Dermis blood vessel endothelial cell (primary cell): ENCODE data around the gene PNPLA6. TPM values are rescaled to one million over a fixed set of nuclear protein-coding genes. Genes with fewer than 3 reads are reported as not detected.

Experiments used
- DNase-seq: peaks from one replicate; pipeline ENCODE4 v3.0.0; 2010
- total RNA-seq: library from RNA; depleted of rRNA; stranded (reverse); fragments of >200 nt; gene quantifications from 2 replicates; pipeline ENCODE4 v1.2.3, GENCODE V29; 2014

PNPLA6 gene
- total RNA-seq: 107 and 192 TPM in 2 replicates

DNA sequence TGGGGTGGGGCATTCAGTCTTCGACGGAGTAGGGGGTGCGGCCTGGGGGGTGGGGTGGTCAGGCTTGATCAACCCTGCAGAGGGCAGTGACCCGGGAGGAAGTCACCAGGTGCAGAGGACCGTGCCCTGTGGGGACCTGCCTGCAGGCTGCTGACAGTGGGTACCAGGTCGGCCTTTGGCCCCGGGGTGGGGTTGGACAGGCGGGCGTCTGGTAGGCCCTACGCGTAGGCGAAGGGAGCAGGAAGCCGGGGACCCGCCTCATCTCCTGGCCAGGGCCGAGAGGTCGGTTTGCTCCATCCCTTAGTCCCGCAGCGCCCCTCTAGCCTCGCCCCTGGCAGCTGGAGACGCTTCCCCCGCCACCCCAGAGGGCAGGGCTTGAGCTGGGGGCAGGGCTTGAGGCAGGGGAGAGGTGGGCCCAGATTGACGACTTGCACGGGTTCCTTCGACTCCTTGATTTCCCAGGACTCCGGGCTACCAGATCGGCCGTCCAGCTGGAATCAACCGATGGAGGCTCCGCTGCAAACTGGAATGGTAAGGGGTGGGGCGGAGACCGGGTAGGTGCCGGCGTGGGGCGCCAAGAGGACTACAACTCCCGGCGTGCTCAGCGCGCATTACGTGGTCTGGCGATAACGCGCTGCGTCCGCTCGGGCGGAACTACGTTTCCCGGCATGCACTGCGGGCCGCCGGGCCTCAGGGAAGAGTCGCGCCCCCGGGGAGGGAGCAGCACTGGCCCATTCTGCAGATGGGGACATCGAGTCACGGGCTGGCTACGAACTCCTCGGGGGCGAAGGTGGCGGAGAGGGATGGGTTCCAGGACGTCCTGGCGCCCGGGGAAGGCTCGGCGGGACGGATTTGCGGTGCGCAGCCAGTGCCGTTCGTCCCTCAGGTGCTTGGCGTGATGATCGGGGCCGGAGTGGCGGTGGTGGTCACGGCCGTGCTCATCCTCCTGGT lies at the start of gene PNPLA6:
Gene PNPLA6, plus strand, starts transcription at position 671 of the 951 bp plus-strand sequence. Its CDS starts 72 bp downstream, at position 743.
- peak; percentile 97 for DNase-seq

DNA sequence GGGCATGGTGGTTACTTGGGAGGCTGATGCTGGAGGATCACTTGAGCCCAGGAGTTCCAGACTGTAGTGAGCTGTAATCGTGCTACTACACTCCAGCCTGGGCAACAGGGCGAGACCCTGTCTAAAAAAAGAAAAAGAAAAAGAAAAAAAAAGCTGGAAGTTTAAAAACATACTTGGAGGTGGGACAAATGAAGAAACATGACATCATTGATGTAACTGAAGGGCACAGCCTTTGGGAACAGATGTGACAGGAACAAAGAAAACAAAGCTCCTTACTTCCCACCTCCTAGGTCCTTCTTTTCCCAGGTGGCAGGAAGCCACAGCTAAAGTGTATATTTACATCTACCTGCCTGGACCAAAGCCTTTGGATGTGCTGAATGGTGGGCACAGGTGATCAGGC lies 48.6 kb upstream of the PNPLA6 start:
- no peak for DNase-seq

- DNase-seq: peak; percentile 93
Measured at GRCh38 chr19:7488736-7489353, 46.7 kb upstream of the PNPLA6 start, which contains the start of gene PEX11G. PEX11G (minus strand) TSS chr19:7489035; CDS start chr19:7489010, 25 bp downstream.

- DNase-seq: no peak
Measured at GRCh38 chr19:7489609-7490044, 45.9 kb upstream of the PNPLA6 start.

DNA sequence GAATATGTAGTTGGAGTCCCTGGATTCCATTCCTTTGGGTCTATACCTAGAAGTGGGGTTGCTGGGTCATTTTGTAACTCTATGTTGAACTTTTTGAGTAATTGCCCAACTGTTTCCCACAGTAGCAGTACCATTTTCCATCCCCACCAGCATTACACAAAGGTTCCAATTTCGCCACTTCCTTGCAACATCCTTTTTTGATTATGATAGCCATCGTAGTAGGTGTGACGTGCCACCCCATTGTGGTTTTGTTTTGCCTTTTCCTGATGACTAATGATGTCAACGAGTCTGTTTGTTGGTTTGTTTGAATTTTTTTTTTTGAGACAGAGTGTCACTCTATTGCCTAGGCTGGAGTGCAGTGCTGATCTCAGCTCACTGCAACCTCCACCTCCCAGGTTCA lies 43.4 kb upstream of the PNPLA6 start:
- DNase-seq: peak; percentile 94

GRCh38 chr19:7492558-7492957 lies 43.0 kb upstream of the PNPLA6 start:
- peak; percentile 74 for DNase-seq

DNA sequence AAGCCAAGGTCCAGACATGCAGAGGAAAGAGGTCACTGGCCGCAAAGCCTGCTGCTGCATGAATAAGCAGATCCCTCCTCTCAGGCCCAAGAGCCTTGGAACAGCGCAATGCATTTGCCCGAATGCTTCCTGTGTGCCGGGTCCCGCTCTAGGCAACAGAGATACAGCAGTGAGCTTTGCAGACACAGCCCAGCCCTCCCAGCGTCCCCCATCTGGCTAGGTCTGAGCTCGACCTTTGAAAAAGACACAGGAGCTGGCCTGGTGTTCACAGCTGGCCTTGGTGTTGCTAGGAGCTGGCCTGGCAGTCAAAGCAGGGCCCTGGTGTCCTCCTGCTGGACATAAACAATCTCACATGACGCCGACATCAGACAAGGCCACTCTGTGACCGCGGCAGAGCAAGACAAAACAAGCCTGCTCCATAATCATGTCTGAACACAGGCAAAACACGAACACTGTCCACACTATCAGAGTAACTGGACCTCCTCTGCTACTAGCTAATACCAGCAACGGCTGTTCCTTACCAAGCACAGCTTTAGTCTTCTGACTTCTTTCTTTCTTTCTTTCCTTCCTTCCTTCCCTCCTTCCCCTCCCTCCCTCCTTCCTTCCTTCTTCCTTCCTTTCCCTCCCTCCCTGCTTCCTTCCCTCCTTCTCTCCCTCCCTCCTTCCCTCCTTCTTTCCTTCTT lies 41.0 kb upstream of the PNPLA6 start:
- peak; percentile 53 for DNase-seq

- DNase-seq: peak; percentile 57
Measured at GRCh38 chr19:7497292-7497691, 38.2 kb upstream of the PNPLA6 start.

DNA sequence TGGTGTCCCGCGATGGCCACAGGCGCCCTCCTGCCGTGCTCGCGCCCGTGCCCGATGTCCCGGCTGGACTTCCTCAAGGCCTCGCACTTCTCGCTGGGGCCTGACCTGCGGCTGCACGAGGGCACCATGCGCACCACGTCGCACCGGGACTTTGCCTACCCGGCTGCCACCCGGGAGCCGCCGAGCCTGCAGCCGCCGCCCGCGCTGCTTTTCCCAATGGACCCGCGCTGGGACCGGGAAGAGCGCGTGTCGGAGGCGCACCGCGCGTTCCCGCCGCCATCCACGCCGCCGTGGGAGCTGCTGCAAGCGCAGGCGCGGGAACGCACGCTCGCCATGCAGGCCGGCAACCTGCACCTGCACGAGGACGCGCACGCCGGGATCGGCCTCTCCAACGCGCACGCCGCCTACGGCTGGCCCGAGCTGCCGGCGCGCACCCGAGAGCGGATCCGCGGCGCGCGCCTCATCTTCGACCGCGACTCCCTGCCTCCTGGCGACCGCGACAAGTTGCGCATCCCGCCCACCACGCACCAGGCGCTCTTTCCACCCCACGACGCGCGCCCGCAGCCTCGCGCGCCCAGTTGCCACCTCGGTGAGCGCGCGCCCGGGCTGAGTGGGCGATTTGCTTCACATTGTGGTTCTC lies 34.6 kb upstream of the PNPLA6 start:
- peak; percentile 73 for DNase-seq

DNA sequence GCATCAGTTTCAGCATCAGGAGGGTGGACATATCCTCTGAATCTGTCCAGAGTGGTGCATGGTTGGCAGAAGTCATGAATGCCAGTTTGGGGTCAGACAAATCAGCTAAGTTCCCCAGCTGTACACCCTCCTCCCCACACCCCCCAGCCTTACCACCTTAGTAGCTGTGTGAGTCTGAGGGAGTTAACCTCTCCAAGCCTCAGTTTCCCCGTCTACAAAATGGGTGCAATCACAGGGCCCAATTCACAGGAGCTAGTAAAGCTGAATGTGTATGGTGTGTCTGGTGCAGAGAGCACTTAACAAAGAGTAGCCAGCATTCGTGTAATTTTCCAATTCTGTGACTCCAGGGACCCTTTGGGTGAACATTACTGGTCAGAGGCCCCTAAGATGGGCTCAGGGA lies 33.0 kb upstream of the PNPLA6 start:
- no peak for DNase-seq

- no peak for DNase-seq
Measured at GRCh38 chr19:7504684-7505083, 30.8 kb upstream of the PNPLA6 start.

DNA sequence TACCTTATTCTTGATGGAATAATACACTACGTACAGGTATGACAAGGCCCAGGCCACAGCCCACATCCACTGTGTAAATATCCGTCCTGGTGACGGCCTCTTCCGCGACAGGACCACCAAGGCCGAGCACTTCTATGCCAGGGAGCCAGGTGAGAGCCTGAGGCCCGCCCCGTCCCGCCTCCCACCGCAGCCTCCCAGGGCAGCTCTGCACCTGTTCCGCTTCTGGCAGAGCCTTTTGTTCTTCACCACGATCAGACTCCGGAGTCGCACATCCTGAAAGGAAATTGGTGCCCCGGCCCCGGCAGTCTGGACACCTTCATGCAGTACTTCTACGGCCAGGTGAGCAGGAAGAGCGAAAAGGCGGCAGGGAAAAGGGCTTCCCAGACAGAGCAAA lies 30.2 kb upstream of the PNPLA6 start:
- no peak for DNase-seq

- peak; percentile 4 for DNase-seq
Measured at GRCh38 chr19:7505682-7506384, 29.7 kb upstream of the PNPLA6 start.

GRCh38 chr19:7506385-7507328 lies 28.9 kb upstream of the PNPLA6 start:
- peak; percentile 83 for DNase-seq

DNA sequence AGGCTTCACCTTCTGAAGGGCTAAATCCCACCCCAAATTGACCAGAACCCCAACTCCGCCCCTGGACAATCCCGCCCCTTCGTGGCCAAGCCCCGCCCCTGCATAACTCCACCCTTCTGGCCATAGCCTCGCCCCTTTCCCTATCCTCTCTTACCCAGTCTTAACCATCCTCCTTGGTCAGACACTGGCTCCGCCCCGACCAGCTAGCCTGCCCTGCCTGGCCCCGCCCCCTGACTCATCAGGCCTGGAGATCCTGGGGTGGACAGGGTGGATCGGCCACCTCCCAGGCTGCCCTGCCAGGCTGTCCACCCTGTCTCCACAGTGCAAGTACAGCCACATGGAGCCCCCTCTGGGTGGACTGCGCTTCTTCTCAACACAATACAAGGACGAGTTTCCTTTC lies 27.6 kb upstream of the PNPLA6 start:
- DNase-seq: peak; percentile 89

- DNase-seq: peak; percentile 19
Measured at GRCh38 chr19:7509625-7510024, 25.9 kb upstream of the PNPLA6 start.

- peak; percentile 15 for DNase-seq
Measured at GRCh38 chr19:7512400-7512851, 23.1 kb upstream of the PNPLA6 start.

DNA sequence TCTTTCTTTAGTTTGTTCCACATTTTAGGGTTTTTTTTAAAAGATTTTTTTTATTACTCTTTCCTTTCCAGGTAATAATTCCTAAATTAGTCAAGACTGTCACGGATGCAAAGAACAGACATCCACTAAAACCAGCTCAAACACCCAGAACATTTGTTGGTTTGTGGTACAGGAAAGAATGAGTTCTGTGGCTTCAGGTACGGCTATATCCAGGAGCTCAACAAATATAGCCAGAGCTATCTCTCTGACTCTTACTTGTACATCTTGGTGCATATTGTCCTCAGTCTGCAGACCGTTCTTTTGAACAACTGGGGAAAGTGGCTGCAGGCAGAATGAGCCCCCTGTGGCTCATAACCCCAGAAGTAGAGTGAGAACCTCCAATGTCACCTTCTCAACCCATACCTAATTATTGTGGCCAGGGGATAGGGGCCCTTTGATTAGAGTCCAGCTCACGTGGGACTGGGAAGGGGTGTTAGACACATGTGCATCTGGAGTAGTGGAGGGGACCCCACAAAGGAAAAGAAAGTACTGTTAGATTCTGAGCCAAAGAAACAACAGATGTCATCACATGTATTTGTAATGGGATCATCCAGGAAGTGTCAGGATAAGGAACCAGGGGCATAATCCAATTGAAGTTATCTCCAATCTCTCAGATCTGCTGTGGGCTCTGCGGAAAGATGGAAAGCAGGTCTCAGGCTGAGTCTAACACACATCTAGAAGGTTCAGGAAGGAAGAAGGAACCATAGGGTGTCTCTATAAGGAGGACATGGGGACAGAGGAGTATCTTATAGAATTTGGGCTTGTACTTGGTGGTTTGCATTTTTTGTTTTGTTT lies 21.5 kb upstream of the PNPLA6 start:
- no peak for DNase-seq

GRCh38 chr19:7515110-7515644 lies 20.3 kb upstream of the PNPLA6 start:
- DNase-seq: peak; percentile 8
